CD14-positive monocyte (primary cell): ENCODE data around the gene C17orf107. TPM values are rescaled to one million over a fixed set of nuclear protein-coding genes. Genes with fewer than 3 reads are reported as not detected.

ENCODE experiments used
- DNase-seq, 3 donors: peaks; one replicate each; pipeline ENCODE4 v3.0.0-alpha.2; 2011 to 2022
- H2AFZ ChIP-seq: 2 replicates; pipeline ENCODE4 v1.6.0; 2012; ENCODE audit warnings: mild to moderate bottlenecking, low read depth, low read length, inconsistent platforms; ENCODE audit not compliant: insufficient read depth, poor library complexity, severe bottlenecking
- H3K27ac ChIP-seq, 2 donors: 1 replicate in 1 of 2; 2 replicates in 1 of 2; pipeline ENCODE4 v1.5.1; 2012 to 2013; ENCODE audit warnings: low read length in 2 of 2, control low read depth in 1 of 2, inconsistent platforms in 1 of 2, low read depth in 1 of 2, mild to moderate bottlenecking in 1 of 2
- H3K27me3 ChIP-seq, 2 donors: one replicate each; pipeline versions ENCODE4 v1.6.0 to v1.6.1; 2011 to 2013; ENCODE audit warnings: low read length in 2 of 2; ENCODE audit not compliant: control insufficient read depth in 2 of 2, insufficient read depth in 2 of 2
- H3K36me3 ChIP-seq, 2 donors: replicated peaks in 1 of 2; 1 replicate in 1 of 2; 2 replicates in 1 of 2; pipeline versions ENCODE4 v1.5.1 to v1.6.1; 2012 to 2013; ENCODE audit warnings: low read length in 2 of 2, control low read depth in 1 of 2, inconsistent platforms in 1 of 2, mild to moderate bottlenecking in 1 of 2; ENCODE audit not compliant: insufficient read depth in 2 of 2, control insufficient read depth in 1 of 2
- H3K4me1 ChIP-seq, 2 donors: 1 replicate in 1 of 2; 2 replicates in 1 of 2; pipeline versions ENCODE4 v1.5.1 to v1.6.1; 2012 to 2013; ENCODE audit warnings: low read length in 2 of 2, control low read depth in 1 of 2, inconsistent platforms in 1 of 2, mild to moderate bottlenecking in 1 of 2, moderate library complexity in 1 of 2; ENCODE audit not compliant: insufficient read depth in 2 of 2, control insufficient read depth in 1 of 2
- H3K4me2 ChIP-seq: replicated peaks from 2 replicates; pipeline ENCODE3; 2012; ENCODE audit warnings: low read length, moderate library complexity, mild to moderate bottlenecking; ENCODE audit not compliant: poor library complexity, severe bottlenecking; ENCODE audit errors: extremely low read depth
- H3K4me3 ChIP-seq, 3 experiments: fragments of 200-600 bp in 1 of 3; sonication (generic) in 1 of 3; replicated peaks in 1 of 3; 1 replicate in 2 of 3; 2 replicates in 1 of 3; pipeline ENCODE4 v1.5.1; 2011 to 2013; ENCODE audit warnings: low read length in 3 of 3, mild to moderate bottlenecking in 3 of 3, control low read depth in 2 of 3, low read depth in 2 of 3, inconsistent platforms in 1 of 3, moderate library complexity in 1 of 3
- H3K79me2 ChIP-seq: 2 replicates; pipeline ENCODE4 v1.6.0; 2012; ENCODE audit warnings: mild to moderate bottlenecking, control low read depth, inconsistent platforms, low read length, moderate library complexity; ENCODE audit not compliant: insufficient read depth
- H3K9ac ChIP-seq: 2 replicates; pipeline ENCODE4 v1.6.0; 2017; ENCODE audit warnings: low read length, mild to moderate bottlenecking; ENCODE audit not compliant: insufficient read depth, poor library complexity, severe bottlenecking
- H3K9me3 ChIP-seq, 2 donors: replicated peaks in 1 of 2; 1 replicate in 1 of 2; 2 replicates in 1 of 2; pipeline versions ENCODE4 v1.5.1 to v1.6.1; 2012 to 2013; ENCODE audit warnings: low read length in 2 of 2, control low read depth in 1 of 2; ENCODE audit not compliant: control insufficient read depth in 1 of 2, insufficient read depth in 1 of 2
- H4K20me1 ChIP-seq: 2 replicates; pipeline ENCODE4 v1.6.0; 2012; ENCODE audit warnings: mild to moderate bottlenecking, low read length, control low read depth, moderate library complexity; ENCODE audit not compliant: insufficient read depth
- H3K27ac Mint-ChIP-seq, 7 donors: one replicate each; pipeline ENCODE4 v1.8.0; 2020; ENCODE audit warnings: mild to moderate bottlenecking in 7 of 7, mixed read lengths in 7 of 7, moderate library complexity in 6 of 7, inconsistent platforms in 2 of 7
- H3K27me3 Mint-ChIP-seq, 3 donors: one replicate each; pipeline ENCODE4 v1.8.0; 2021 to 2022; ENCODE audit warnings: low read depth in 3 of 3, mild to moderate bottlenecking in 3 of 3, mixed read lengths in 3 of 3, moderate library complexity in 3 of 3, inconsistent platforms in 1 of 3
- H3K36me3 Mint-ChIP-seq, 2 donors: one replicate each; pipeline ENCODE4 v1.8.0; 2020; ENCODE audit warnings: mixed read lengths in 2 of 2, inconsistent platforms in 1 of 2, mild to moderate bottlenecking in 1 of 2
- H3K4me1 Mint-ChIP-seq: one replicate; pipeline ENCODE4 v1.8.0; 2020; ENCODE audit warnings: mild to moderate bottlenecking, mixed read lengths
- H3K4me3 Mint-ChIP-seq, 2 donors: one replicate each; pipeline ENCODE4 v1.8.0; 2020; ENCODE audit warnings: mild to moderate bottlenecking in 2 of 2, mixed read lengths in 2 of 2, moderate library complexity in 1 of 2
- H3K9me3 Mint-ChIP-seq, 7 donors: one replicate each; pipeline ENCODE4 v1.8.0; 2020 to 2022; ENCODE audit warnings: mixed read lengths in 7 of 7, mild to moderate bottlenecking in 6 of 7, moderate library complexity in 6 of 7, inconsistent platforms in 2 of 7
- CTCF ChIP-seq: fragments of 200-600 bp; IDR thresholded peaks from one replicate; pipeline ENCODE4 v1.8.0; 2022; ENCODE audit warnings: antibody characterized with exemption, mild to moderate bottlenecking
- WGBS: methylation state at CpG from one replicate; pipeline ENCODE4 v1.1.5; 2013; ENCODE audit warnings: missing lambda C conversion rate; ENCODE audit not compliant: insufficient coverage; 5-methylcytosine and 5-hydroxymethylcytosine counted together
- intact Hi-C, 2 donors: fragments of 100-400 bp; cut with micrococcal nuclease; formaldehyde crosslinking; loops; one replicate each; pipeline versions ENCODE4 v1.15.0 to v1.15.1; 2023
- polyA plus RNA-seq, 3 donors: library from polyadenylated mRNA; depleted of rRNA in 1 of 3; unstranded in 2 of 3; stranded (reverse) in 1 of 3; fragments of 300-500 nt in 2 of 3; fragments of >200 nt in 1 of 3; fragmentation: Illumina TruSeq in 2 of 3; gene quantifications; 1 replicate in 2 of 3; 2 replicates in 1 of 3; pipeline ENCODE4 v1.2.3, GENCODE V29; 2012 to 2021

The C17orf107 gene
- polyA plus RNA-seq, 3 donors, result 1.9 to 5.1 (median 4.2) TPM

GRCh38 chr17:4877089-4877488 lies 22.2 kb upstream of the C17orf107 start:
- TF ChIP-seq CTCF, result no peak
- Mint-ChIP-seq H3K4me3 (no peak overlapping the region), H3K4me1 (peaks cover 43% of the 10 kb centered on the region), H3K9me3 (peaks cover 0 to 8% (median 0%) of the 10 kb centered on the region in 7 donors), H3K36me3 (peaks cover 60 to 75% of the 10 kb centered on the region in 2 donors), H3K27ac (peak overlapping the region in 5 of 7 donors; percentile 49 to 82 (median 70)), H3K27me3 (peaks cover 0 to 6% (median 1%) of the 10 kb centered on the region in 3 donors)
- no CpG with 5 or more reads among the region's 5 CpGs for WGBS
- H3K79me2 ChIP-seq, result peaks cover 10% of the 10 kb centered on the region
- H3K4me3 ChIP-seq, result no peak overlapping the region
- intact Hi-C loops, result loop anchor here in 1 of 2 donors (5.0 kb wide), 1 partner anchor 40 kb away; no protein-coding TSS in a partner anchor
- H3K36me3 ChIP-seq, result peaks cover 8 to 39% of the 10 kb centered on the region in 2 donors
- peaks cover 8% of the 10 kb centered on the region for H4K20me1 ChIP-seq
- no peak for DNase-seq
- H3K27me3 ChIP-seq, result no peaks in the 10 kb centered on the region
- no peak overlapping the region for H3K4me2 ChIP-seq
- H3K9me3 ChIP-seq, result no peaks in the 10 kb centered on the region
- H3K4me1 ChIP-seq, result peaks cover 32 to 49% of the 10 kb centered on the region in 2 donors
- no peak overlapping the region for H3K9ac ChIP-seq
- H2AFZ ChIP-seq, result no peak overlapping the region
- H3K27ac ChIP-seq, result no peak overlapping the region

GRCh38 chr17:4879601-4880000 lies 19.7 kb upstream of the C17orf107 start:
- no peak overlapping the region for H3K9ac ChIP-seq
- peaks cover 4% of the 10 kb centered on the region for H4K20me1 ChIP-seq
- Mint-ChIP-seq H3K27ac (peak overlapping the region; percentile 24 to 84 (median 76)), H3K4me3 (peak overlapping the region in 1 of 2 donors; percentile 39), H3K9me3 (peaks cover 0 to 8% (median 0%) of the 10 kb centered on the region in 7 donors), H3K4me1 (peaks cover 34% of the 10 kb centered on the region), H3K27me3 (peaks cover 1 to 6% (median 2%) of the 10 kb centered on the region in 3 donors), H3K36me3 (peaks cover 61 to 75% of the 10 kb centered on the region in 2 donors)
- no CpG with 5 or more reads among the region's 4 CpGs for WGBS
- peaks cover 26 to 42% of the 10 kb centered on the region in 2 donors for H3K4me1 ChIP-seq
- H3K27me3 ChIP-seq, result no peaks in the 10 kb centered on the region
- peak; percentile 51 to 84 (median 70) for DNase-seq
- no peak for TF ChIP-seq CTCF
- peak overlapping the region; percentile 35 to 75 for H3K27ac ChIP-seq
- intact Hi-C loops, result loop anchor here in 1 of 2 donors (5.0 kb wide), 1 partner anchor 42 kb away; no protein-coding TSS in a partner anchor
- peak overlapping the region; percentile 50 for H3K4me2 ChIP-seq
- H3K4me3 ChIP-seq, result no peak overlapping the region
- no peaks in the 10 kb centered on the region for H3K9me3 ChIP-seq
- H3K79me2 ChIP-seq, result no peaks in the 10 kb centered on the region
- no peak overlapping the region for H2AFZ ChIP-seq
- H3K36me3 ChIP-seq, result peaks cover 15 to 36% of the 10 kb centered on the region in 2 donors
